ENCODE results near the gene FGG. TPM values are rescaled to one million over a fixed set of nuclear protein-coding genes. Genes with fewer than 3 reads are reported as not detected.

FGG gene
- total and polyA plus RNA-seq, 10 of the 15 experiments (the other 5 are each of a cell fraction or from before 2014, with no cell fraction given) = 1.8 TPM; not detected in 9

DNA sequence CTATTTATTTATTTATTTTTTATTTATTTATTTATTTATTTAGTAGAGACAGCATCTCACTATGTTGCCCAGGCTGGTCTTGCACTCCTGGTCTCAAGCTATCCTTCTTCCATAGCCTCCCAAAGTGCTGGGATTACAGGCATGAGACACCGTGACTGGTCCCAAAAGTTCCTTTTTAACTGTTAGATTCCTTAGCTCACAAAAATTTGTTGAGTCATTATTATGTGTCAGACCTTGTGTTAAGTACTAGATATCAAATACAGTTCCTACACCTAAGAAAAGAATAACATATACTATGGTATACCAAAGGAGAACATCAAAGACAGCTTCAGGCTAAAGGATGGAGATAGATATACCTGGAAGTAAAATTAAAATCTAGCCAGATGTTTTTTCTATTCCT, 33.5 kb downstream of the FGG start:
- no peaks in the 10 kb centered on the region for H3K9me3 ChIP-seq (replicated peaks; ENCODE audit: control insufficient read depth, insufficient read depth, low read length)
- WGBS (ENCODE audit: insufficient coverage, insufficient replicate concordance, low lambda C conversion rate, missing lambda C conversion rate) = 0% methylated on average over 1 of the region's 1 CpG
- H3K4me2 ChIP-seq (ENCODE audit: control insufficient read depth, insufficient read depth) = no peak overlapping the region
- DNase-seq (ENCODE audit: low read depth, low spot score) = no peak
- in situ Hi-C loops (cut with MboI) (no loop called here), intact Hi-C loops (cut with micrococcal nuclease; ENCODE audit: unreplicated experiment) (no loop called here)
- no peaks in the 10 kb centered on the region for H3K4me1 ChIP-seq (ENCODE audit: control insufficient read depth, insufficient read depth, low read length)
- RAD21 ChIA-PET (ENCODE audit: unreplicated experiment) = no interaction called here
- no peaks in the 10 kb centered on the region for H4K20me1 ChIP-seq (ENCODE audit: control insufficient read depth, insufficient read depth)
- H3K27ac ChIP-seq (ENCODE audit: control insufficient read depth, insufficient read depth) = no peak overlapping the region
- no peaks in the 10 kb centered on the region for H3K27me3 ChIP-seq (replicated peaks in 1 of 2; ENCODE audit: control insufficient read depth in 2 of 2, insufficient read depth in 2 of 2, low read length in 1 of 2)
- H3K36me3 ChIP-seq (ENCODE audit: control insufficient read depth in 2 of 2, insufficient read depth in 2 of 2, low read length in 1 of 2) = no peaks in the 10 kb centered on the region
- TF ChIP-seq E4F1 (IDR thresholded peaks at IDR 0.05; ENCODE audit: borderline replicate concordance, partially characterized antibody) (no peak), POLR2AphosphoS2 (IDR thresholded peaks at IDR 0.05; ENCODE audit: low read depth, low read length) (no peak), TARDBP (IDR thresholded peaks at IDR 0.05; ENCODE audit: borderline replicate concordance) (no peak), EED (IDR thresholded peaks at IDR 0.05; ENCODE audit: low read depth) (no peak), TAF1 (IDR thresholded peaks at IDR 0.05; ENCODE audit: borderline replicate concordance, low read depth, low read length) (no peak), CHD4 (IDR thresholded peaks at IDR 0.05) (no peak), PAX8 (IDR thresholded peaks at IDR 0.05) (no peak), ZNF274 (IDR thresholded peaks at IDR 0.05; ENCODE audit: insufficient read depth, insufficient read length) (no peak), ZNF622 (IDR thresholded peaks at IDR 0.05) (no peak)
- FAIRE-seq = no peak
- BruUV-seq (replicated peaks) = no TSS peak
- CTCF ChIA-PET = no interaction called here
- POLR2A ChIA-PET = no interaction called here
- SMC1A ChIA-PET (ENCODE audit: uncharacterized antibody, unreplicated experiment) = interaction anchor here (1.0 kb wide), 1 partner anchor 44 kb away, joined by 3 read pairs; no protein-coding TSS in a partner anchor
- no peak overlapping the region for H3K4me3 ChIP-seq
- H3K9ac ChIP-seq (ENCODE audit: control insufficient read depth, insufficient read depth, low read length) = no peak overlapping the region
- no peaks in the 10 kb centered on the region for H3K79me2 ChIP-seq (ENCODE audit: control insufficient read depth, insufficient read depth, low read length)
- no peak for ATAC-seq
- H2AFZ ChIP-seq (ENCODE audit: control insufficient read depth, low read depth, low read length) = no peak overlapping the region

Data from GM12878 (cell line).